SK-N-SH (cell line): Measurements from ENCODE around the gene CD79A. TPM values are rescaled to one million over a fixed set of nuclear protein-coding genes. Genes with fewer than 3 reads are reported as not detected.

Source experiments
- CTCF ChIA-PET: fragments of 300-600, 350-600 bp; formaldehyde crosslinking; extraction: SDS; loops from one replicate; lab custom pipeline; 2021; lab: Yijun Ruan, JAX
- POLR2A ChIA-PET: fragments of 350-600 bp; sonication (Branson Sonifier 250); formaldehyde crosslinking; extraction: SDS; loops from one replicate; lab custom pipeline; 2020; ENCODE audit warnings: antibody characterized with exemption, inconsistent platforms; lab: Yijun Ruan, JAX
- DNase-seq: peaks from one replicate; pipeline ENCODE4 v3.0.0; 2012
- H2AFZ ChIP-seq: fragments of 200-600 bp; sonication (generic); 2 replicates; pipeline ENCODE4 v1.8.1; 2016; ENCODE audit warnings: antibody characterized with exemption, mild to moderate bottlenecking, low read depth
- H3F3A ChIP-seq: fragments of 200-600 bp; sonication (generic); replicated peaks from 2 replicates; pipeline ENCODE3; 2016; ENCODE audit warnings: antibody characterized with exemption, mild to moderate bottlenecking; ENCODE audit not compliant: insufficient read depth
- H3K27ac ChIP-seq, 2 experiments: fragments of 200-500 bp in 1 of 2; fragments of 200-600 bp in 1 of 2; sonication (Bioruptor generic) in 1 of 2; sonication (generic), shearing (Covaris generic) in 1 of 2; 2 replicates each; pipeline versions ENCODE4 v1.5.1 to v1.6.1; 2014 to 2016; ENCODE audit warnings: low read depth in 2 of 2, inconsistent platforms in 1 of 2, low read length in 1 of 2, mild to moderate bottlenecking in 1 of 2, mixed read lengths in 1 of 2
- H3K27me3 ChIP-seq: fragments of 200-600 bp; sonication (generic), shearing (Covaris generic); 2 replicates; pipeline ENCODE4 v1.6.1; 2016; ENCODE audit warnings: mixed run types; ENCODE audit not compliant: insufficient read depth
- H3K36me3 ChIP-seq, 2 experiments: fragments of 200-500 bp in 1 of 2; fragments of 200-600 bp in 1 of 2; sonication (Bioruptor generic) in 1 of 2; sonication (generic) in 1 of 2; replicated peaks in 1 of 2; 2 replicates each; pipeline versions ENCODE3 to v1.5.1; 2014 to 2016; ENCODE audit warnings: low read length in 1 of 2, mild to moderate bottlenecking in 1 of 2; ENCODE audit not compliant: insufficient read depth in 2 of 2, control insufficient read depth in 1 of 2
- H3K4me1 ChIP-seq, 2 experiments: fragments of 200-500 bp in 1 of 2; fragments of 200-600 bp in 1 of 2; sonication (Bioruptor generic) in 1 of 2; sonication (generic), shearing (Covaris generic) in 1 of 2; 2 replicates each; pipeline versions ENCODE4 v1.5.1 to v1.6.1; 2014 to 2016; ENCODE audit warnings: low read depth in 1 of 2, low read length in 1 of 2, mixed run types in 1 of 2; ENCODE audit not compliant: insufficient read depth in 2 of 2, control insufficient read depth in 1 of 2
- H3K4me2 ChIP-seq: fragments of 200-600 bp; sonication (generic), shearing (Covaris generic); 2 replicates; pipeline ENCODE4 v1.6.1; 2017; ENCODE audit warnings: mixed run types
- H3K4me3 ChIP-seq, 2 experiments: fragments of 200-500 bp in 1 of 2; fragments of 200-600 bp in 1 of 2; sonication (Bioruptor generic) in 1 of 2; sonication (generic), shearing (Covaris generic) in 1 of 2; 2 replicates each; pipeline versions ENCODE4 v1.5.1 to v1.8.1; 2014 to 2016; ENCODE audit warnings: low read depth in 2 of 2, inconsistent platforms in 1 of 2, low read length in 1 of 2, mild to moderate bottlenecking in 1 of 2, mixed read lengths in 1 of 2, moderate library complexity in 1 of 2
- H3K79me2 ChIP-seq: fragments of 200-600 bp; sonication (generic); 2 replicates; pipeline ENCODE4 v1.8.1; 2017; ENCODE audit warnings: mild to moderate bottlenecking; ENCODE audit not compliant: insufficient read depth
- H3K9ac ChIP-seq: fragments of 200-600 bp; sonication (generic); 2 replicates; pipeline ENCODE4 v1.6.1; 2017; ENCODE audit warnings: mixed run types
- H3K9me2 ChIP-seq: fragments of 200-600 bp; sonication (generic); 2 replicates; pipeline ENCODE4 v1.6.1; 2017; ENCODE audit warnings: mixed run types
- H3K9me3 ChIP-seq: fragments of 200-600 bp; sonication (generic); 2 replicates; pipeline ENCODE4 v1.6.1; 2017; ENCODE audit warnings: mixed run types, mild to moderate bottlenecking, moderate library complexity
- H4K20me1 ChIP-seq: fragments of 200-600 bp; sonication (generic); 2 replicates; pipeline ENCODE4 v1.6.1; 2017; ENCODE audit warnings: mild to moderate bottlenecking, mixed run types; ENCODE audit not compliant: insufficient read depth
- CTCF ChIP-seq: fragments of 200-600 bp; sonication (generic); IDR thresholded peaks from 2 replicates; pipeline ENCODE4 v1.6.1; 2017; ENCODE audit warnings: antibody characterized with exemption, mild to moderate bottlenecking, moderate library complexity
- EP300 ChIP-seq, 2 experiments: IDR thresholded peaks; 2 replicates each; pipeline versions ENCODE4 v1.4.0 to v1.6.1; 2012; ENCODE audit warnings: borderline replicate concordance in 1 of 2, low read depth in 1 of 2, low read length in 1 of 2
- GABPA ChIP-seq: IDR thresholded peaks from 2 replicates; pipeline ENCODE4 v1.4.0; 2012; ENCODE audit warnings: low read depth, mild to moderate bottlenecking
- GATA2 ChIP-seq: sonication (generic); formaldehyde crosslinking; IDR thresholded peaks from 2 replicates; pipeline ENCODE4 v1.5.0; 2020; ENCODE audit warnings: mild to moderate bottlenecking, missing genetic modification reagents
- JUND ChIP-seq: IDR thresholded peaks from 2 replicates; pipeline ENCODE4 v1.4.0; 2012
- MAX ChIP-seq: IDR thresholded peaks from 2 replicates; pipeline ENCODE4 v1.4.0; 2012; ENCODE audit warnings: low read depth
- NFIC ChIP-seq: IDR thresholded peaks from 2 replicates; pipeline ENCODE4 v1.4.0; 2012; ENCODE audit warnings: borderline replicate concordance
- NRF1 ChIP-seq: IDR thresholded peaks from 2 replicates; pipeline ENCODE4 v1.6.1; 2012; ENCODE audit warnings: low read depth, mild to moderate bottlenecking, low read length
- RAD21 ChIP-seq: IDR thresholded peaks from 2 replicates; pipeline ENCODE4 v1.6.1; 2012; ENCODE audit warnings: mild to moderate bottlenecking, low read length
- RFX5 ChIP-seq: IDR thresholded peaks from 2 replicates; pipeline ENCODE4 v1.6.1; 2012; ENCODE audit warnings: mild to moderate bottlenecking, improper control_type of control experiment, low read length
- SMC3 ChIP-seq: IDR thresholded peaks from 2 replicates; pipeline ENCODE4 v1.6.1; 2012; ENCODE audit warnings: low read depth, low read length, improper control_type of control experiment
- TAF1 ChIP-seq: IDR thresholded peaks from 2 replicates; pipeline ENCODE4 v1.6.1; 2012; ENCODE audit warnings: low read depth, mild to moderate bottlenecking, low read length, moderate library complexity, borderline replicate concordance
- TEAD4 ChIP-seq: IDR thresholded peaks from 2 replicates; pipeline ENCODE4 v1.4.0; 2012; ENCODE audit warnings: mild to moderate bottlenecking, borderline replicate concordance; ENCODE audit not compliant: insufficient read depth
- YY1 ChIP-seq: IDR thresholded peaks from 2 replicates; pipeline ENCODE4 v1.4.0; 2012; ENCODE audit warnings: low read depth, mild to moderate bottlenecking
- ZBTB33 ChIP-seq: IDR thresholded peaks from 2 replicates; pipeline ENCODE4 v1.4.0; 2012; ENCODE audit warnings: low read depth, borderline replicate concordance
- WGBS: methylation state at CpG from one replicate; pipeline ENCODE4 v1.1.6; 2017; ENCODE audit warnings: low lambda C conversion rate; 5-methylcytosine and 5-hydroxymethylcytosine counted together
- polyA plus RNA-seq, 3 experiments: library from polyadenylated mRNA; depleted of rRNA; stranded (reverse); fragments of >200 nt; gene quantifications; 2 replicates each; pipeline ENCODE4 v1.2.3, GENCODE V29; 2012

CD79A gene
- polyA plus RNA-seq, 1 of the 3 experiments (the other 2 are of a cell fraction): 0.20 TPM

- TF ChIP-seq ZBTB33: no peak
- no peak for TF ChIP-seq EP300 (IDR thresholded peaks at IDR 0.05; ENCODE audit: borderline replicate concordance in 1 of 2, low read depth in 1 of 2, low read length in 1 of 2)
Observed at GRCh38 chr19:41919948-41920712, 43.1 kb downstream of the CD79A start (continued).

- H4K20me1 ChIP-seq: no peaks in the 10 kb centered on the region
- H3K79me2 ChIP-seq: no peaks in the 10 kb centered on the region
- H3K9me2 ChIP-seq: no peaks in the 10 kb centered on the region
- TF ChIP-seq SMC3 (no peak), GATA2 (no peak), RAD21 (no peak), RFX5 (no peak), NFIC (no peak), TEAD4 (no peak)
- H3K27ac ChIP-seq: no peak overlapping the region
- H3F3A ChIP-seq: no peaks in the 10 kb centered on the region
- DNase-seq: no peak
- no peak overlapping the region for H2AFZ ChIP-seq
- 67% methylated on average over 26 of the region's 26 CpGs for WGBS
- peaks cover 8% of the 10 kb centered on the region; the same call in 1 of the 2 replicates for H3K27me3 ChIP-seq
- H3K36me3 ChIP-seq: no peaks in the 10 kb centered on the region
- H3K4me1 ChIP-seq: no peaks in the 10 kb centered on the region; a peak in 1 of 4 replicates
- no peak overlapping the region for H3K4me3 ChIP-seq
- POLR2A ChIA-PET: no interaction called here
- H3K9ac ChIP-seq: no peak overlapping the region
- no peaks in the 10 kb centered on the region for H3K9me3 ChIP-seq
- CTCF ChIA-PET: no interaction called here
- no peak overlapping the region for H3K4me2 ChIP-seq
Observed at GRCh38 chr19:41920882-41921576, 44.0 kb downstream of the CD79A start.

GRCh38 chr19:41921577-41922576 lies 44.8 kb downstream of the CD79A start:
- H3K4me2 ChIP-seq: no peak overlapping the region
- ChIA-PET CTCF (interaction anchor here (0.6 kb wide), 1 partner anchor 49 kb away, joined by 3 read pairs; no protein-coding TSS in a partner anchor), POLR2A (no interaction called here)
- no peaks in the 10 kb centered on the region for H3K36me3 ChIP-seq
- H3K4me3 ChIP-seq: no peak overlapping the region
- no peaks in the 10 kb centered on the region for H3K79me2 ChIP-seq
- no peak overlapping the region for H2AFZ ChIP-seq
- no peak for DNase-seq
- H3K4me1 ChIP-seq: no peaks in the 10 kb centered on the region
- no peaks in the 10 kb centered on the region for H3K27me3 ChIP-seq
- WGBS: 74% methylated on average over 22 of the region's 22 CpGs
- no peaks in the 10 kb centered on the region for H3K9me2 ChIP-seq
- no peak overlapping the region for H3K9ac ChIP-seq
- no peaks in the 10 kb centered on the region for H4K20me1 ChIP-seq
- H3K9me3 ChIP-seq: no peaks in the 10 kb centered on the region
- no peaks in the 10 kb centered on the region for H3F3A ChIP-seq
- TF ChIP-seq NRF1: no peak
- TF ChIP-seq ZBTB33: no peak
- no peak for TF ChIP-seq RAD21
- TF ChIP-seq TAF1: no peak
- no peak for TF ChIP-seq MAX
- TF ChIP-seq CTCF: no peak
- TF ChIP-seq JUND: no peak
- no peak for TF ChIP-seq GABPA
- TF ChIP-seq YY1: no peak
- H3K27ac ChIP-seq: no peak overlapping the region
